ENCODE measurements around the gene PSMD2. TPM values are rescaled to one million over a fixed set of nuclear protein-coding genes. Genes with fewer than 3 reads are reported as not detected.

Gene PSMD2
- total RNA-seq, 1 donor from 2014 or later: 259 TPM

DNA sequence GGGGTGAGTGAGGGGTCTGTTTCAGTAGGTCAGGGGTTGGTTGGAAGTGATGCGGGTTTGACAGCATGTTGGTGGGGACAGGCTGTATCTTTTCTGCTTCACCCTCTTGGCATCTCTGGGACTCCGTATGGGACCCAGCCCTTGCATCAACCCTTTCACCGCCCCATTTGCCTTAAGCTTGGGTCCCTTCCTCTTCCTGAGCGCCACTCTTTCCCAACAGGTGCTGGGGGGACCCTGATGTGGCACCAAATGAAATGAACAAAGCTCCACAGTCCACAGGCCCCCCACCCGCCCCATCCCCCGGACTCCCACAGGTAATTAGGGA, 16.5 kb downstream of the PSMD2 start:
- Histone ChIP-seq H3K27me3 (ENCODE audit: control insufficient read depth in 3 of 3, insufficient read depth in 3 of 3, low read length in 3 of 3) (no peaks in the 10 kb centered on the region), H3K4me1 (ENCODE audit: control insufficient read depth in 3 of 3, insufficient read depth in 3 of 3, low read length in 3 of 3) (peaks cover 43 to 49% (median 45%) of the 10 kb centered on the region in 3 donors), H3K27ac (ENCODE audit: low read depth, low read length) (peak overlapping the region; percentile 97), H3K36me3 (ENCODE audit: control insufficient read depth in 3 of 3, insufficient read depth in 3 of 3, low read length in 3 of 3) (peaks cover 0 to 20% (median 15%) of the 10 kb centered on the region in 3 donors), H3K9ac (ENCODE audit: low read depth in 1 of 3, low read length in 3 of 3) (peak overlapping the region; percentile 82 to 96 (median 93)), H3K9me3 (ENCODE audit: control insufficient read depth in 3 of 3, low read length in 3 of 3) (no peaks in the 10 kb centered on the region), H3K4me3 (ENCODE audit: low read length in 3 of 3) (peak overlapping the region; percentile 72 to 93 (median 88))

DNA sequence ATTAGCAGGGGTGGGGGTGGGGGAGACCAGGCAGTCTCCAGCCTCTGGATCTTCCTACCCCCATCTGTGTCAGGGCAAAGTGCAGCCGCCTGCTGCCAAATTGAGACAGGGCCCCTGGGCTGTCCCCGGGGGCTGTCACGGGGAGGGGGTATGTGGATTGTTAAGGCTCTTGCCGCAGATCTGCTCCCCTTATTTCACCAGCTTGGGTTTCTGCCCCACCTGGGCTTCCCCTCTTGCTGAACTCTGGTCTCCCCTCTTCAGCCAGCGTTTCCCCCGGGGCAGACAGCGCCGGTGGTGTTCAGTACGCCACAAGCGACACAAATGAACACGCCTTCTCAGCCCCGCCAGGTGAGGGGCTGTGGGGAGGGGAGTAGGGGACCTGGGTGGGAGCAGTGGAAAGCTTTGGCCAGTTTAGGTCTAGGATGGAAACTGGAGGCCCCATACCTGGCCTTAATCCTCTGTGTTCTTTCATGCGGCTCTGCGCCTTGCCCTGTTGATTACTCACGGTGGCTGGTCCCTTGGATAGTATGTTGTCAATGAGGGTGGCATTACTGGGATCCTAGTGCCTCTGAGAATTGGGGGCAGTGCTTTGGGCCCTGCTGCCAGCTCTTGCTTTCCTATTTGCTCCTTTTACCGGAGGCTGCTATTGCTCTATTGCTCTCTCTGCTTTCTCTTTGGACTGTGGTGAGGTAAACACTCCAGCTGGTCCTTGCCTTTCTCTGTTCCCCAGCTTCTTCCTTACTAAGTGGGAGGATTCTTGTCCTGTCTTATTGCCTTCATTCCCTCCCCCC, 17.0 kb downstream of the PSMD2 start:
- H3K9ac ChIP-seq (ENCODE audit: low read depth in 1 of 3, low read length in 3 of 3): peak overlapping the region; percentile 77 to 96 (median 82)
- H3K4me1 ChIP-seq (ENCODE audit: control insufficient read depth in 3 of 3, insufficient read depth in 3 of 3, low read length in 3 of 3): peaks cover 49 to 54% (median 50%) of the 10 kb centered on the region in 3 donors
- H3K27ac ChIP-seq (ENCODE audit: low read depth, low read length): peak overlapping the region; percentile 97
- peaks cover 5 to 26% (median 20%) of the 10 kb centered on the region in 3 donors for H3K36me3 ChIP-seq (ENCODE audit: control insufficient read depth in 3 of 3, insufficient read depth in 3 of 3, low read length in 3 of 3)
- peak overlapping the region; percentile 72 to 93 (median 88) for H3K4me3 ChIP-seq (ENCODE audit: low read length in 3 of 3)
- H3K27me3 ChIP-seq (ENCODE audit: control insufficient read depth in 3 of 3, insufficient read depth in 3 of 3, low read length in 3 of 3): no peaks in the 10 kb centered on the region
- no peaks in the 10 kb centered on the region for H3K9me3 ChIP-seq (ENCODE audit: control insufficient read depth in 3 of 3, low read length in 3 of 3)

DNA sequence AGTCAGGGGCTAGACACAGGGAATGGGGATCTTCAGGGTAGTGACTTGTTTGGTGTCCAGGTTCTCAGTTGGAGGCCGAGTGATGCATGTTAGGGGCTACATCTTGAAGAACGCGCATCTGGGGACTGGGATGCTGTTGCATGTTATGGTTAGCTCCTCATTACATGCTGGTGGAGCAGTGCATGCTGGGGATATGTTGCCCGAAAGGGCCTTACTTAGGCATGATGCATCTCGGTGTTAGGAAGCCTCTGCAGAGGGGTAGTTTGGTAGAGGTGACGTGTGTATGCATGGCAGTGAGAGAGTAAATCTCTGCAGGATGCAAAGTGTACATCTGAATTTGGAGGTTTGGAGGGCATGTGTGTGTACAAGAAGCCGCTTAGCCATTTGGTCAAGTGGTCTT, 17.8 kb downstream of the PSMD2 start:
- Histone ChIP-seq H3K27ac (ENCODE audit: low read depth, low read length) (peak overlapping the region; percentile 97), H3K4me1 (ENCODE audit: control insufficient read depth in 3 of 3, insufficient read depth in 3 of 3, low read length in 3 of 3) (peaks cover 56 to 61% (median 58%) of the 10 kb centered on the region in 3 donors), H3K9ac (ENCODE audit: low read depth in 1 of 3, low read length in 3 of 3) (peak overlapping the region in 2 of 3 donors; percentile 77 to 96), H3K27me3 (ENCODE audit: control insufficient read depth in 3 of 3, insufficient read depth in 3 of 3, low read length in 3 of 3) (no peaks in the 10 kb centered on the region), H3K9me3 (ENCODE audit: control insufficient read depth in 3 of 3, low read length in 3 of 3) (no peaks in the 10 kb centered on the region), H3K4me3 (ENCODE audit: low read length in 3 of 3) (peak overlapping the region; percentile 72 to 93 (median 88)), H3K36me3 (ENCODE audit: control insufficient read depth in 3 of 3, insufficient read depth in 3 of 3, low read length in 3 of 3) (peaks cover 13 to 33% (median 28%) of the 10 kb centered on the region in 3 donors)

DNA sequence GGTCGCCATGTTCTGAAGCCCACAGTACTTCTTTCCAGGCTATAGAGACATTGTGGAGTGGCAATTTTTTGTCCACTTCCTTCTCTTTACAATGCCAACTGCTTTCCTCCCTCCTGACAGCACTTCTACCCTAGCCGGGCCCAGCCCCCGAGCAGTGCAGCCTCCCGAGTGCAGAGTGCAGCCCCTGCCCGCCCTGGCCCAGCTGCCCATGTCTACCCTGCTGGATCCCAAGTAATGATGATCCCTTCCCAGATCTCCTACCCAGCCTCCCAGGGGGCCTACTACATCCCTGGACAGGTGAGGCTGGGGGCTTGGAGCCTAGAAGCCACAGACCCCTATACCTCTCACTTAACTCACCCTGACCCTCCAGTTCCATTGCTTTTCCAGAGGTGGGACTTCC, 18.2 kb downstream of the PSMD2 start:
- Histone ChIP-seq H3K27ac (ENCODE audit: low read depth, low read length) (peak overlapping the region; percentile 28), H3K9me3 (ENCODE audit: control insufficient read depth in 3 of 3, low read length in 3 of 3) (no peaks in the 10 kb centered on the region), H3K27me3 (ENCODE audit: control insufficient read depth in 3 of 3, insufficient read depth in 3 of 3, low read length in 3 of 3) (no peaks in the 10 kb centered on the region), H3K9ac (ENCODE audit: low read depth in 1 of 3, low read length in 3 of 3) (peak overlapping the region in 2 of 3 donors; percentile 77 to 96), H3K36me3 (ENCODE audit: control insufficient read depth in 3 of 3, insufficient read depth in 3 of 3, low read length in 3 of 3) (peaks cover 17 to 37% (median 31%) of the 10 kb centered on the region in 3 donors), H3K4me1 (ENCODE audit: control insufficient read depth in 3 of 3, insufficient read depth in 3 of 3, low read length in 3 of 3) (peaks cover 60 to 65% (median 62%) of the 10 kb centered on the region in 3 donors), H3K4me3 (ENCODE audit: low read length in 3 of 3) (peak overlapping the region in 2 of 3 donors; percentile 72 to 93)

DNA sequence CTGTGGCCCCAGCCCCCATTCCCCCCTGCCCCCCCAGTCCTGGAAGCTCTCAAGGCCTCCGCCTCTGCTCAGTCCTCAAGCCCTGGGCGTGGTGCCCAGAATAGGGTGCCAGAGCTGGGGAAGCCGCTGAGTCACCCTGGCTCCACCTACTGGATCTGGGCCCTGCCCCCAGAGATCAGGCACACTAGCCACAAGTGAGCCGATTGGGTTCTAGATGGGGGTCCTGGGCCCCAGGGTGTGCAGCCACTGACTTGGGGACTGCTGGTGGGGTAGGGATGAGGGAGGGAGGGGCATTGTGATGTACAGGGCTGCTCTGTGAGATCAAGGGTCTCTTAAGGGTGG, 21.0 kb downstream of the PSMD2 start:
- Histone ChIP-seq H3K27me3 (ENCODE audit: control insufficient read depth in 3 of 3, insufficient read depth in 3 of 3, low read length in 3 of 3) (no peaks in the 10 kb centered on the region), H3K9me3 (ENCODE audit: control insufficient read depth in 3 of 3, low read length in 3 of 3) (no peaks in the 10 kb centered on the region), H3K27ac (ENCODE audit: low read depth, low read length) (peak overlapping the region; percentile 98), H3K9ac (ENCODE audit: low read depth in 1 of 3, low read length in 3 of 3) (peak overlapping the region; percentile 90 to 92 (median 91)), H3K4me3 (ENCODE audit: low read length in 3 of 3) (peak overlapping the region; percentile 79 to 81 (median 80)), H3K4me1 (ENCODE audit: control insufficient read depth in 3 of 3, insufficient read depth in 3 of 3, low read length in 3 of 3) (peaks cover 79 to 90% (median 84%) of the 10 kb centered on the region in 3 donors), H3K36me3 (ENCODE audit: control insufficient read depth in 3 of 3, insufficient read depth in 3 of 3, low read length in 3 of 3) (peaks cover 46 to 63% (median 59%) of the 10 kb centered on the region in 3 donors)

DNA sequence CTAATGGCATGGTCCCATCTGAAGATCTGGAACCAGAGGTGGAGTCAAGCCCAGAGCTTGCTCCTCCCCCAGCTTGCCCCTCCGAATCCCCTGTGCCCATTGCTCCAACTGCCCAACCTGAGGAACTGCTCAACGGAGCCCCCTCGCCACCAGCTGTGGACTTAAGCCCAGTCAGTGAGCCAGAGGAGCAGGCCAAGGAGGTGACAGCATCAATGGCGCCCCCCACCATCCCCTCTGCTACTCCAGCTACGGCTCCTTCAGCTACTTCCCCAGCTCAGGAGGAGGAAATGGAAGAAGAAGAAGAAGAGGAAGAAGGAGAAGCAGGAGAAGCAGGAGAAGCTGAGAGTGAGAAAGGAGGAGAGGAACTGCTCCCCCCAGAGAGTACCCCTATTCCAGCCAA, 22.6 kb downstream of the PSMD2 start:
- H3K27ac ChIP-seq (ENCODE audit: low read depth, low read length): peak overlapping the region; percentile 98
- no peaks in the 10 kb centered on the region for H3K9me3 ChIP-seq (ENCODE audit: control insufficient read depth in 3 of 3, low read length in 3 of 3)
- H3K4me1 ChIP-seq (ENCODE audit: control insufficient read depth in 3 of 3, insufficient read depth in 3 of 3, low read length in 3 of 3): peaks cover 71 to 87% (median 71%) of the 10 kb centered on the region in 3 donors
- peak overlapping the region; percentile 59 to 91 (median 90) for H3K9ac ChIP-seq (ENCODE audit: low read depth in 1 of 3, low read length in 3 of 3)
- peaks cover 61 to 75% (median 73%) of the 10 kb centered on the region in 3 donors for H3K36me3 ChIP-seq (ENCODE audit: control insufficient read depth in 3 of 3, insufficient read depth in 3 of 3, low read length in 3 of 3)
- peak overlapping the region; percentile 79 to 81 (median 80) for H3K4me3 ChIP-seq (ENCODE audit: low read length in 3 of 3)
- no peaks in the 10 kb centered on the region for H3K27me3 ChIP-seq (ENCODE audit: control insufficient read depth in 3 of 3, insufficient read depth in 3 of 3, low read length in 3 of 3)

DNA sequence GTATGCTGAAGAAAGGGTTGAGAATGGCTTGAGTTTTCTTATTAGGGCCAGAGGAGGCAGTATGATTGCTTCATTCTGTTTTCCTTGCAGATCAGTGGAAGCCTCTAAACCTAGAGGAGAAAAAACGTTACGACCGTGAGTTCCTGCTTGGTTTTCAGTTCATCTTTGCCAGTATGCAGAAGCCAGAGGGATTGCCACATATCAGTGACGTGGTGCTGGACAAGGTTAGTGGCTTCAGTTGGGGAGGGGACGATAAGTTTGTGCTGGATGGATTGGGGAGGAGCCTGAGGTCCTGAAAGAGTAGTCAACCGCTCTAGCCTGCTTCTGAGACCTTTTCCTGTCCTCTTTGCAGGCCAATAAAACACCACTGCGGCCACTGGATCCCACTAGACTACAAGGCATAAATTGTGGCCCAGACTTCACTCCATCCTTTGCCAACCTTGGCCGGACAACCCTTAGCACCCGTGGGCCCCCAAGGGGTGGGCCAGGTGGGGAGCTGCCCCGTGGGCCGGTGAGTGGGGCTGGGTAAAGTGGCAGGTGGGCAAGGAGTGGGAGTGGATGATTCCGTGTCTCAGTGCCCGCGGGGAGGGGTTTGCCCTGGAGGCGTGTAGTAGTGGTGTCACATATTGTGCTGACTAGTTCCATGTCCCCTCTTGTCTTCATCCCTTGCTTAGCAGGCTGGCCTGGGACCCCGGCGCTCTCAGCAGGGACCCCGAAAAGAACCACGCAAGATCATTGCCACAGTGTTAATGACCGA, 23.9 kb downstream of the PSMD2 start:
- Histone ChIP-seq H3K27ac (ENCODE audit: low read depth, low read length) (peak overlapping the region; percentile 98), H3K4me1 (ENCODE audit: control insufficient read depth in 3 of 3, insufficient read depth in 3 of 3, low read length in 3 of 3) (peaks cover 58 to 74% (median 59%) of the 10 kb centered on the region in 3 donors), H3K36me3 (ENCODE audit: control insufficient read depth in 3 of 3, insufficient read depth in 3 of 3, low read length in 3 of 3) (peaks cover 74 to 77% (median 75%) of the 10 kb centered on the region in 3 donors), H3K9ac (ENCODE audit: low read depth in 1 of 3, low read length in 3 of 3) (peak overlapping the region; percentile 20 to 91 (median 90)), H3K4me3 (ENCODE audit: low read length in 3 of 3) (peak overlapping the region; percentile 51 to 80 (median 79)), H3K27me3 (ENCODE audit: control insufficient read depth in 3 of 3, insufficient read depth in 3 of 3, low read length in 3 of 3) (no peaks in the 10 kb centered on the region), H3K9me3 (ENCODE audit: control insufficient read depth in 3 of 3, low read length in 3 of 3) (no peaks in the 10 kb centered on the region)

DNA sequence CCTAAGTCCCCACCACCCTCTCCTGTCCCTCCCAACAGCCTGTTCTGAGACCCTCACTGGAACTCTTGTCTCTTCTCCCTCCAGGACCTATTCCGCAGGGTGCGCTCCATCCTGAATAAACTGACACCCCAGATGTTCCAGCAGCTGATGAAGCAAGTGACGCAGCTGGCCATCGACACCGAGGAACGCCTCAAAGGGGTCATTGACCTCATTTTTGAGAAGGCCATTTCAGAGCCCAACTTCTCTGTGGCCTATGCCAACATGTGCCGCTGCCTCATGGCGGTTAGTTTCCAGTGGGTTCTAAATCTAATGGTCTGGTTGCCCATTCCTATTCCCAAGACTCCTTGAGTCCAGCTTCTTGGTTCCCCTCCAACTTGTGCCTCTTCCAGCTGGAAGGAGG, 24.7 kb downstream of the PSMD2 start:
- peak overlapping the region in 2 of 3 donors; percentile 8 to 20 for H3K9ac ChIP-seq (ENCODE audit: low read depth in 1 of 3, low read length in 3 of 3)
- H3K9me3 ChIP-seq (ENCODE audit: control insufficient read depth in 3 of 3, low read length in 3 of 3): no peaks in the 10 kb centered on the region
- peaks cover 80 to 84% (median 82%) of the 10 kb centered on the region in 3 donors for H3K36me3 ChIP-seq (ENCODE audit: control insufficient read depth in 3 of 3, insufficient read depth in 3 of 3, low read length in 3 of 3)
- H3K4me3 ChIP-seq (ENCODE audit: low read length in 3 of 3): peak overlapping the region in 1 of 3 donors; percentile 9
- H3K27me3 ChIP-seq (ENCODE audit: control insufficient read depth in 3 of 3, insufficient read depth in 3 of 3, low read length in 3 of 3): no peaks in the 10 kb centered on the region
- H3K27ac ChIP-seq (ENCODE audit: low read depth, low read length): peak overlapping the region; percentile 98
- peaks cover 55 to 66% (median 56%) of the 10 kb centered on the region in 3 donors for H3K4me1 ChIP-seq (ENCODE audit: control insufficient read depth in 3 of 3, insufficient read depth in 3 of 3, low read length in 3 of 3)

DNA sequence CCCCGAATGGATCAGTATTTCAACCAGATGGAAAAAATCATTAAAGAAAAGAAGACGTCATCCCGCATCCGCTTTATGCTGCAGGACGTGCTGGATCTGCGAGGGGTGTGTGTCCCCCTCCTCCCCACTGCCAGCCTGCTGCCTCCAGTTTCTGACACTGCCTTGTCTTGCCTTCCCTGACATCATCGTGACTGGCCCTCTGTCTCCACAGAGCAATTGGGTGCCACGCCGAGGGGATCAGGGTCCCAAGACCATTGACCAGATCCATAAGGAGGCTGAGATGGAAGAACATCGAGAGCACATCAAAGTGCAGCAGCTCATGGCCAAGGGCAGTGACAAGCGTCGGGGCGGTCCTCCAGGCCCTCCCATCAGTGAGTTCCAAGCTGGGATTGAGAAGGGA, 26.2 kb downstream of the PSMD2 start:
- H3K9me3 ChIP-seq (ENCODE audit: control insufficient read depth in 3 of 3, low read length in 3 of 3): no peaks in the 10 kb centered on the region
- H3K9ac ChIP-seq (ENCODE audit: low read depth in 1 of 3, low read length in 3 of 3): no peak overlapping the region
- no peaks in the 10 kb centered on the region for H3K27me3 ChIP-seq (ENCODE audit: control insufficient read depth in 3 of 3, insufficient read depth in 3 of 3, low read length in 3 of 3)
- peaks cover 41 to 53% (median 43%) of the 10 kb centered on the region in 3 donors for H3K4me1 ChIP-seq (ENCODE audit: control insufficient read depth in 3 of 3, insufficient read depth in 3 of 3, low read length in 3 of 3)
- H3K36me3 ChIP-seq (ENCODE audit: control insufficient read depth in 3 of 3, insufficient read depth in 3 of 3, low read length in 3 of 3): peaks cover 93 to 97% (median 94%) of the 10 kb centered on the region in 3 donors
- no peak overlapping the region for H3K4me3 ChIP-seq (ENCODE audit: low read length in 3 of 3)
- no peak overlapping the region for H3K27ac ChIP-seq (ENCODE audit: low read depth, low read length)
